CD4-positive, alpha-beta T cell treated with Interleukin-10 for 1 hour (primary cell): Measurements from ENCODE around the gene ZEB1.
"Not testable (repeated sequence)": the region's sequence is repeated elsewhere in the genome, so short reads cannot be mapped to it uniquely, and the experiment has no call there.

ENCODE experiments used
- DNase-seq: peaks from one replicate; pipeline ENCODE4 v3.0.0-alpha.2; 2020

The ZEB1 gene

DNA sequence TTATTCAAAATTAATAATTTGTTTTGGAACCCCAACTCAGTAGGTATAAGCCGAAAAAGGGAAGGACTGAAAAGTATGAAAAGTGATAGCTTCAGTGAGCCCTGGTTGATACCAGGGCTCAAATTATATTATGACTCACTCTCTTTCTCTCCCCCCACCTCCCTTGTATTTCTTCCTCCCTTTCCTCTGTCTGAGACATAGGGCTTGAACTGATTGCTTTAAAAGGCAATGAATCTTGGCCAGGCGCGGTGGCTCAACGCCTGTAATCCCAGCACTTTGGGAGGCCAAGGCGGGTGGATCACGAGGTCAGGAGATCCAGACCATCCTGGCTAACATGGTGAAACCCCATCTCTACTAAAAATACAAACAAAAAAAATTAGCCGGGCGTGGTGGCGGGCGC lies 108.3 kb downstream of the ZEB1 start:
- not testable (repeated sequence) for DNase-seq

DNA sequence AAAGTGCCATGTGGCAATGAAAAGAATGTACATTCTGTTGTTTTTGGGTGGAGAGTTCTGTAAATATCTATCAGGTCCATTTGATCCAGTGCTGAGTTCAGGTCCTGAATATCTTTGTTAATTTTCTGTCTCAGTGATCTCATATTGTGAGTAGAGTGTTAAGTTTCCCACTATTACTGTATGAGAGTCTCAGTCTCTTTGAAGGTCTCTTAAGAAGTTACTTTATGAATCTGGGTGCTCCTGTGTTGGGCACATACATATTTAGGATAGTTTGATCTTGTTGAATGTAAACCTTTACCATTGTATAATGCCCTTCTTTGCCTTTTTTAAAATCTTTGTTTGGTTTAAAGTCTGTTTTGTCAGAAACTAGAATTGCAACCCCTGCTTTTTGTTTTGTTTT lies 109.5 kb downstream of the ZEB1 start:
- DNase-seq = not testable (repeated sequence)

- DNase-seq = no peak
Measured at GRCh38 chr10:31431021-31431420, 112.0 kb downstream of the ZEB1 start.

- DNase-seq = no peak
Measured at GRCh38 chr10:31437959-31438358, 118.9 kb downstream of the ZEB1 start.

- no peak for DNase-seq
Measured at GRCh38 chr10:31451766-31452165, 132.8 kb downstream of the ZEB1 start.

- no peak for DNase-seq
Measured at GRCh38 chr10:31456468-31456867, 137.5 kb downstream of the ZEB1 start.

DNA sequence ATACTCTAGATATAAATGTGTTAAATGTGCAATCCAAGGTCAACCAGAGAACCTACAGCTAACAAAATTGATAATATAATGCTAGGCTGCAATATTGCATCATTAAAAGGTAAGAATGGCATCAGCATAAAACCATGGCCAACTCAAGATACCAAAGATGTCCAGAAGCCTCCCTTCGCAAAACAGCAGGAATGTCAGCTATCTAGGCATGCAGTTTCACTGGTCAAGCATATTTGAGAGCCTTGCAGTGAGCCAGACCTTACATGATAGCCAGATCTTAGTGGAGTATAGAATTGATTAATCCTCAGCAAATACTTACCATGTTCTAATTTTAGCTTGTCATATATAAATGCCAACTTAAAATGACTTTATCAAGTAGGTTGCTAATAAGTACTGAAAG lies 138.8 kb downstream of the ZEB1 start:
- no peak for DNase-seq

DNA sequence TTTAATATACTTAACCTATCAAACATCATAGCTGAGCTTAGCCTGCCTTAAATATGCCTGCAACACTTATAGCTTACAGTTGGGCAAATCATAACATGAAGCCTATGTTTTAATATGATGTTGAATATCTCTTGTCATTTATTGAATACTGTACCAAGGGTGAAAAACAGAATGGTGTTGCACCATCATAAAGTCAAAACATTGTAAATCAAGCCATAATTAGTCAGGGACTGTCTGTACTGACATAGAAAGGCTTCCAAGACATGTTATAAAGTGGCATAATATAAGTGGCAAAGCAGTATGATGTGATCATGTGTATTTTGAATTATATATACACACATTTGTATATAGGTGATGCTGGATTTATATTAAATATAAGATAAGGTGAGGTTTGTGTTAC lies 140.0 kb downstream of the ZEB1 start:
- DNase-seq = no peak

DNA sequence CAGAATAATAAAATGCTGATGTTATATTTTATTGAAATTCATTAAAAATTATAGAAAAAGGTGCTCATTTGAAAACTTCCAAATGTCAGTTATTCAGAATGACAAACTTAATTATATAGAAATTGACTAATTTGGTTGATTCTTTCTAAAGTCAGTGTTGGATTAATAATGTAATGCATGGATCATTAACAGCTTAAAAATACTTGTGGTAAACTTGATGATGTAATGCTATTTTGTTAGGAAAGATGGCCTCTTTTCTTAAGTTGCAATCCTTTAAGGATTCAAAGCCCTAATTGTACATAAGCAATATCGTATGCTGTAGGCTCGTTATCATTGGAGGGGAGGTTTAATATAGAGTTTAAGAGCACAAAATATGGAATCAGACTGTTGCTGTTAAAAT lies 141.2 kb downstream of the ZEB1 start:
- no peak for DNase-seq

DNA sequence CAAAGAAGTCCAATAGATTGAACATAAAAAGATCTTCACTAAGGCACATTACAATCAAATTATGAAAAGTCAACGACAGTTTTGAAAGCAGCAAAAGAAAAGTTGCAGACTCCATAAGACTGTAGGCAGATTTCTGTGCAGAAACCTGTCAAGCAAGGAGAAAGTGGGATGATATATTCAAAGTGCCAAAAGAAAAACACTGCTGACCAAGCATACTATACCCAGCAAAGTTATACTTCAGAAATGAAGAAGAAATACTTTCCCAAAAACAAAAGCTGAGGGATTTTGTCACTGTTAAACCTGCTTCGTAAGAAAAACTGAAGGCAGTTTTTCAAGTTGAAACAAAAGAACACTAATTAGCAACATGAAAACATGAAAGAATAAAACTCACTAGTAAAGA lies 145.5 kb downstream of the ZEB1 start:
- DNase-seq = no peak

- DNase-seq = no peak
Measured at GRCh38 chr10:31466313-31466712, 147.3 kb downstream of the ZEB1 start.

DNA sequence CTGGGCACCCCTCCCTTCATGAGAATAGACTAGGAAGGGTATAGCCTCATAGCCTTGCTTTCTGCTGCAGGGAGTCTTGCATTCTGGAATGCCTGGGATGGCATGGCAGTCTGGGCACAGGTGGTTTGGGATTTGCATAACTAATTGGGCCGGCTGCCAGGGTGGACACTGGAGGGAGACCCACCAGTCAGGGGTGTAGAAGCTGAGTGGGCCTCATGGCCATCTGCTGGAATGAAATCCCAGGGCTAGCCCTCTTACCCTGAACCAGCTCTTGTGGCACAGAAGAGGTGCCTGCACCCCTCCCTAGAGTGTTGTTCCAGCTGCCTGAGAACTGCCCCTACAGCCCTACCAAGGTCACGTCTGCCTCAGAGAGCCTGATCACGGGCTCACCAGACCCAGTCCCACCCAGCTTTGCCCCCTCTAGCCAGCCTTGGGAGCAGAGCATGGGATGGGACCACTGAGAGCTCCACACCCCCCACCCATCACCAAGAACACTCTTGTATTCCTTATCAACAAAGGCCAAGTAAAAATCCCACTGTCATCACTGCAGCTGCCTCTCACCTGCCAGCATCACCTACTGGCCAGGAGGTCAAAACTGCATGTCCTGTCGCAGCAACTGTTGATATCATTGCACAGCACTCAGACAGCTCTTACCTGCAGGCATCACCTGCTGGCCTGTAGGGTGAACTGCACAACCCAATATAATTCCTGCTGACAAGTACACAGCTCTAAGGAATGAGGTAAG lies 148.9 kb downstream of the ZEB1 start:
- DNase-seq = no peak

GRCh38 chr10:31468536-31468859 lies 149.5 kb downstream of the ZEB1 start:
- no peak for DNase-seq

- DNase-seq = no peak
Measured at GRCh38 chr10:31475519-31475918, 156.5 kb downstream of the ZEB1 start.

DNA sequence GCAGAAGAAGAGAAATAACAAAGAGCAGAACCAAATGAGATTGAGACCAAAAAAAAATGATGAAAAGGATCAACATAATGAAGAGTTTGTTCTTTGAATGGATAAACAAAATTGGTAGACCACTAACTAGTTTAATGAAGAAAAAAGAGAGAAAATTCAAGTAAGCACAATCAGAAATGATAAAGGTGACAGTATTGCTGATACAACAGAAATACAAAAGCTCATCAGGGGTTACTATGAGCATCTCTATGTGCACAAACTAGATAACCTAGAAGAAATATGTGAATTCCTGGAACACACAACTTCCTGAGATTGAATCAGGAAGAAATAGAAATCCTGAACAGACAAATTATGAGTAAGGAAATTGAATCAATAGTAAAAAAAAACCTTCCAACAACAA lies 157.1 kb downstream of the ZEB1 start:
- DNase-seq = no peak

DNA sequence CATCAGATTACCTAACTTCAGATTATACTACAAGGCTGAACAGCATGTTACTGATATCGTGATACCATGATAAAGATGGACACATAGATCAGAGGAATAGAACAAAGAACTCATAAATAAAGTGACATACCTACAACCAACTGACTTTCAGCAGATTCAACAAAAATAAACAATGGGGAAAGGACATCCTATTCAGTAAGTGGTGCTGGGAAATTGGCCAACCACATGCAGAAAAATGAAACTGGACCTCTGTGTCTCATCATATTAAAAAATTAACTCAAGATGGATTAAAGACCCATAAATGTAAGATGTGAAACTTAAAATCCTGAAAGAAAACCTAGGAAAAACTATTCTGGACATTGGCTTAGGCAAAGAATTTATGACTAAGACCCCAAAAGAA lies 158.6 kb downstream of the ZEB1 start:
- DNase-seq = no peak

GRCh38 chr10:31479752-31480151 lies 160.7 kb downstream of the ZEB1 start:
- DNase-seq = peak; percentile 1

DNA sequence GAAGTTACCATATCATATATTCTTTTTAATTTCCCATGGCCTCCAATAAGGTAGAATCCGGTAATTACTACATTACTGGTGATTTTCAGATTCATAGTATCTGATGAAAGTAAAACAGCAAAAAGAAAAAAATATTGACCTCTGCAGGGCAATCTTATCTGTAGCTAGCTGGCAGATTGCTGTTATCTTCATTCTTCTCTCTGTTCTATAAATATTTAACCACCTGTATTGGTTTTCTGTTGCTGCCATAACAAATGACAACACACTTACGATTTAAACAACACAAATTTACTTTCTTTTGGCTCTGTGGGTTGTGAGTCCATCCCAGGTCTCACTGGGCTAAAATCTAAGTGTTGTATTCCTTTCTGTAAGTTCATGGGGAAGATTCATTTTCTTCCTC lies 164.5 kb downstream of the ZEB1 start:
- no peak for DNase-seq

DNA sequence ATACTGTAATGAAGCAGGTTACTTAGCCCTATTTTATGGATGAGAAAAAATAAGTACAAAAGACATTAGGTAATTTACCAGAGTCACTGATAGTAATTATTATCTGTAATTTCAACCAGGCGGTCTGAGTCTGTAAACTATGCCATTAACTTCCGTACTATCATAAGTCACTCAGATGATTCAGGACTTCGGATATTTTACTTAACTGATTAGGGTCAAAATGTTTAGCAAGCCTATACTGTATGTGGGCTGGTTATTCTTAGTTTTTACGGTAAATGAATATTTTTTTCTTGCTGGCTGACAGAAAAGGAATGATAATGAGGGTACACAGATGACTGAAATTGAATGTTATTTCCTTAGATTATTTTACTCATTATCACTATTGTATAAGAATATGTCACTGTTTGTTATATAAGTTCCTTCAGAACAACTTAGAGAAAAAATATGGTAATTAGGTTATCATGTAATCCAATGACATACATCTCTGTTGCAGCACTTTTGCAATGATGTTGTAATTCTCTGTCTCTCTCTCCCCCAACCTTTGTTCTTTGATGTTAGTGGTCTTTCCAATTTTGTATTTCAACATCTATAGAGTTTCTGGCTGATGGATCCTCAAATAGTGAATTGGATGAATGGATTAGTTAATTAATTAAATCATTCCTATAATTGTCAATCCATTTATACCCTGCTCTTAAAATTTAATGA lies 165.6 kb downstream of the ZEB1 start:
- DNase-seq = no peak

DNA sequence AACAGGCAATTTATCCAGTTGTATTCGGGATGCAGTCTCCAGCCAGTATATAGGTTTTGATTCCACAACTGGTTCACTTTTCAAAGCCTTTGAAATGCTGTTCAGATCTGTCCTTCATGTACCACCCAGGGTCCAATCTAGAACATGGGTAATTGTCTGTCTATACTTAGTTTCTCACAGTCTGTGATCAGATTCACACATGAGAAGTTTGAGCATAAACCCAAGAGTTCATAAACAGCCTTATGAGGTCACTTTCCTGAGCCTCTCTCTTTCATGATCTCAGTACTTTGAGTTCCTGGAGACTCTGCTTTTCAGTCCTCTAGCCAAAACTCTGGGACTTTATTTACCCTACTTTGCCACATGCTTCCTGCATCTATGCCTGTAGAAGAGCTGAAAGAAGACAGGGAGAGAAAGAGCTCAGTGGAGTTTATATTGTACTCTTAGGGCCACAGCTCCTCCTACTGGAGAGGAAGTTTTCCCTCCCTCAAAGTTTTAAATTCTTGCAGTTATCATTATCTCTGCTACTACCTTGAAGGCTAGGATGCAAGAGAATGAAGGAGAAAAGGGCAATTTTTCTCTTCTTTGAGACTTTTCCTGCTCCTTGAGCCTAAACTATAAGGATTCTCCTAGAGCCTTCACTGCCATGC lies 172.0 kb downstream of the ZEB1 start:
- DNase-seq = peak; percentile 45

DNA sequence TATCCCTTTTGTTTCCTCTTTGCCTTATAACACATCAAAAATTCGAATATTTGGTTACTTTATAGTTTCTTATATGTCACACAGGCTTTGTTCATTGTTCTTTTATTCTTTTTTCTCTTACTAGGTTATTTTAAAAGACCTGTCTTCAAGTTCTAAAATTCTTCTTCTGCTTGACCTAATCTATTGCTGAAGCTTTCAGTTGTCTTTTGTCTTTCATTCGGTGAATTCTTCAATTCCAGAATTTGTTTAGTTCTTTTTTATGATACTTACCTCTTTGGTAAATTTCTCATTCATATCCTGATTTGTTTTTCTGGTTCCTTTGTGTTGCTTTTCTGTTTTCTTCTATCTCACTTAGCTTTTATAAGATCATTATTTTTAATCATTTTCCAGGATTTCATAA lies 188.4 kb downstream of the ZEB1 start:
- DNase-seq = no peak

DNA sequence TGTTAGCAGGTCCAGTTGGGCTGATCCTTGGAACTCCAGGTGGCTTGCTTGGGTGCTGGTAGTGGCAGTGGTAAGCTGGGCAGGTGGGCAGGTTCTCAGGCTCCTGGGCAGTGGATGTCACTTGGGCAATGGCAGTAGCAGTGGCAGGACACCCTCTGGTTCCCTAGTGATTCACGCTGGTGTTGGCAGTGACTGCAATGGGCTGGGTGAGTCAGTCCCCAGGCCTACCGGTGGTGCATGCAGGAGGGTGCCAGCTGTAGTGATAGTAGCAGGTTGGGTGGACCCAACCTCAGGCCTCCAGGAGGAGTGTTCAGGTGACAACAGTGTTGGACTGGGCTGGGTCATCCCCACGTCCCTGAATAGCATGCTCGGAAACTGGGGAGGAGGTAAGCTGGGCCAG lies 189.2 kb downstream of the ZEB1 start:
- DNase-seq = no peak

DNA sequence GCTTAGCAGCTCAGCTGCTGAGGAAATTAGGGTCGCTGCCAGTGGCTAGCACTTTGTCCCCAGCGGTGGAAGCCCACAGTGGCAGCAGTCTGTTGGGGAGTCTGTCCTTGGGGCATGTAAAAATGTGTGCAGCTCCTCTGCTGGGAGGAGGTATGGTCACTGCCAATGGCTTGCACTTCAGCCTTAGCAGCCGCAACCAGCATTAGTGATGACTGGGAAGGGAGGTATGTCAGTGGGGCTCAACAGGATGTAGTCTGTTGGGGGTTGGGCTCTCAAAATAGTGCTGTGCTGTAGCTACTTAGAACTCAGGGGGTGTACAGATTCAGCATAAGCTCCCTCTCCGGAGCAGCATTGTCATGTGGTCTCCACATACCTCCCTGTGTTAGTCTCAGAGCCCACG lies 189.9 kb downstream of the ZEB1 start:
- DNase-seq = no peak

DNA sequence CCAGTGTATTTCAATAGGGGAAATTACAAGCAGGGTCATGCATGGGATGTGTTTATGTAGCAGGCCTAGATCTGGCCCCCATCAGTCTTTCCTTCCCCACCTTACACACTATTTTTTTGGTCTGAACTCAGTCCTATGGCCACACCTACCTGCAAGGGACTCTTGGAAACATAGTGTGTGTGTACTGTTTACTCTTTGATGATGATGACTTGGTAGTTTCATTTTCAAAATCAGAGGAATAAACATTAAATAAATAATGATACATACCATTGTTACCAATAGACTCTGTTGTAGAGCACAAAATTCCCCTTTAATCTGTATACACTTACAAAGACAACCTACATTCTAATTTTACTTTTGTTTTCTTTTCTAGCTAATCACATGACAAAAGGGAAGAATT lies 191.0 kb downstream of the ZEB1 start:
- no peak for DNase-seq

GRCh38 chr10:31515116-31515515 lies 196.1 kb downstream of the ZEB1 start:
- no peak for DNase-seq
